RPMI8226 (cell line): ENCODE data around the gene SPAG6.
A peak's percentile ranks its signal among the peaks of the same experiment; 100 is the strongest.

ENCODE experiments used
- DNase-seq: peaks from one replicate; pipeline ENCODE4 v3.0.0-alpha.2; 2015

The SPAG6 gene

DNA sequence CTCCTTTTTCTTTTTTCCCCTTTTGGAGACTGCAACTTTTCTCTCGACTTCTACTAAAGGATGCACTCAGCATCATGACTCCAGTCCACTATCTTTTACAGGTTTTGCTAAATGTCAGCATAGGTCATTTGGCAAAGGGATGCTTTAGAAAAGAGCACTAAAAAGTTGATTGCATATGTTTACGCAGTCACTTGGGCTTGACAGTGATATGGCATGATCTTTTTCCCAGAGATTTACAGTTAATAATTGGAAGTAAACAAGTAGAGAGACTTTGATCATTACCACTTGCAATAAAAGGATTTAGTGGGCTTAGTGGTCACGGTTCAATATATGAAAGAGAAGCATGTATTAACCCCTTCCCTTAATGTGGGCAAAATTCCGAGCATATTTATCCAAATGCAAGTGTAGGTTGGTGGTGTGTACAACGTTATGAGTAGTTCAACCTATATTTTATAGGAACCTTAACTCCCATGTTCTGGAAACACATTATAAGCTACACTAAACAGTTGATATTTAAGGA lies 22.6 kb upstream of the SPAG6 start:
- DNase-seq: no peak

DNA sequence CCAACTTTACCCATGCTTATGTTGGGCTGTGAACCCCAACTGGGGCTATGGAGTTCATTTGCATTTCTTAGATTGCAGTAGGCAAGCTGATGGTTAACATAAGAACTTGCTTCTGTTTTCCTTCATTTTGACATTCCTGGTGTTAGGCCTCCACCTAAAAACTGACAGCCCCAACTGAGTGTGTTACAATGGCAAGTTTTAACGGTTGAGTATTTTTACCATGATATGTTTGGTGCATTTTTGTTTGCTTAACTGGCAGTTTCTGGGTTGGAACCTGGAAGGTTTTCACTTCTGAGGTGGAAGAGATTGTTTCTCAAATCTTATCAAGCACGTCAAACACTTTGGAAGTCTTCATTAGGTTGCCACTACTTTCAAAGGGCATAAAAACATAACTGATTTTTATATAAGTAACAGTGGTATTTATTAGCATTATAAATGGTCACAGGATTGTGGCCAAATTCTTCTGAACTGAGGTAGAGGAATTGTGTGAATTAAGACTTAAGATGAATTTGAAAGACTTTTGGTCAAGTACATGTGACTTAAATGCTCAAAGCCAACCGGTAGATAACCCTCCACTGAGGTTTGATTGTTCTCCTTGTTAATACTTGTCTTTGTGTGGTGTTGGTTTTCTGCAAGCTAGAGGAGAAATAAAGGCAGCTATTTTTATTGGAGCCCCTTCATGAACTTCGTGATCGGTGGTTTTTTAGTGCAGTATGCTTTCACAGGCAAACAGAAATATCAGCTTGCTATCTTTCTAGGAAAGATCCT lies 21.6 kb upstream of the SPAG6 start:
- no peak for DNase-seq

DNA sequence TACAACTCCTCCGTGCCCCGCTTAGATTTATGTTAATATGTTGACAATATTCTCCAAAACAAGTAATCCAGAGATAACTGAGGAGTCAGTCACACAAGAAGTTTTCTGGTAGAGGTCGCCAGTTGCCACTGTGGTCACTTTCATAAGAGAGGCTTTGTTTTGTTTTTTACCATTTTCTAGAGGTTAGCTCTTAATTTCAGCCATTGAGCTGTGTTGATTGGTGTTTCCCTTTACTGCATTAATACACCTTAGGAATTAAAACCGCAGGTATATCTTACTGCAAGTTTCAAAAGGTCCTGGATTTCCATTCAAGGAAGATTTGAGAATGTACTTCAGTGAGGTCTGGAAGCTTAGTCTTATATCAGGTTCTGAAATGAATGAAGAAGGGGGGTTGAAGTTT lies 20.9 kb upstream of the SPAG6 start:
- no peak for DNase-seq

DNA sequence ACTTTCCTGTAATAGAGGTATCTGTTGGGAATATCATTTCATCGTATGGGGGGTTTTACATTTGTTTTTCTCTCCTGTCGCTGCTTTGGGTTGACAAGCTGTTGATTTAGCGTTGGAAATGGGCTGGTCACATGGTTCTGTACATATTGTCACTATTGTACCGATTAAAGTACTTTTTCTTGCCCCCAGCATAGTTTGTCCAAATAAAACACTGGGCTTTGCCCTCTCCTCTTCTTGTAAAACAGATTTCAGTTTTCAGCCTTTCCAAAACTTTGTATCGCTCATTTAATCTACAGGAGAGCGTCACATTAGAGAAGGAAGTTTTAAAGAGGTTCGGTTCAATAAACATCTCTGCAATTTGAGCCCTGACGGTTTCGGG lies 20.4 kb upstream of the SPAG6 start:
- no peak for DNase-seq

DNA sequence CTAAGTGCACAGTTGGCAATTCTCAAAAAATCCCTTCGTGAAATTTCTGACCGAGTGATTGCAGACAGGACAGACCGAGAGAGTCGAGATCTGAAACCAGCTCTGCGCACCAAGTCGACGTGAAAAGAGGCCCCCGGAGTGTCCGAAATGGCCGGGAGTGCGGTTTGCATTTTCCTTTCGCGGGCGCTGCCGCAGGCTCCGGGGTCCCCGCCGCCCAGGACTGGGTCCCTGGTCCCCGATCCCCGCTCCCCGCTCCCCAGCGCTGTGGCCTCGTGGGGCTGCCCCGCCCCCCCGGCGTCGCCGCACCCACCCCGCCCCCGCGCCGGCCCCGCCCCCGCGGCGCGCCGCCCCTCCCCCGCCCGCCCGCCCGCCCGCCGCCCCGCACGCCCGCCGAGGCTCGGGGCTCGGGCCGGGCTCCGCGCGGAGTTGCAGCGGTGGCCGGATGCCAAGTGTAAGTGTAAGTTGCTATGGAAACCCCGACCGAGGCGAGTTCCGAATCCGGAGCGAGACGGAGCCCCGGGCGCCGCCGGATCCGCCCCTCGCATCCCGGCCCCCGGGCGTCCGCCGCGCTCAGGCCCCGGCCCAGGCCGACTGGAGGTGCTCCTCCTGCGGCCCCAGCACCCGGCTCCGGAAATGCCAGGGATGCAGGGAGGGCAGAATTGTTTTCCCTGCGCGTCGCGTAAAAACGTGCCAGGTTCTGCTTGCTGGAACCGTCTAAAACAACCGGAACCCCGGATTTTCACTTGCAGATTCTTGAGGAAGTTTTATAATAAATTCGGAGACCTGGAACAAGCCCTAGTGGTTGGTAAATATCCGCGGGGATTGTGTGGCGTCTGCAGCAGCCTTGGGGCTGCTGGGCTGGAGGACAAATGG lies 19.8 kb upstream of the SPAG6 start:
- DNase-seq: peak; percentile 89

DNA sequence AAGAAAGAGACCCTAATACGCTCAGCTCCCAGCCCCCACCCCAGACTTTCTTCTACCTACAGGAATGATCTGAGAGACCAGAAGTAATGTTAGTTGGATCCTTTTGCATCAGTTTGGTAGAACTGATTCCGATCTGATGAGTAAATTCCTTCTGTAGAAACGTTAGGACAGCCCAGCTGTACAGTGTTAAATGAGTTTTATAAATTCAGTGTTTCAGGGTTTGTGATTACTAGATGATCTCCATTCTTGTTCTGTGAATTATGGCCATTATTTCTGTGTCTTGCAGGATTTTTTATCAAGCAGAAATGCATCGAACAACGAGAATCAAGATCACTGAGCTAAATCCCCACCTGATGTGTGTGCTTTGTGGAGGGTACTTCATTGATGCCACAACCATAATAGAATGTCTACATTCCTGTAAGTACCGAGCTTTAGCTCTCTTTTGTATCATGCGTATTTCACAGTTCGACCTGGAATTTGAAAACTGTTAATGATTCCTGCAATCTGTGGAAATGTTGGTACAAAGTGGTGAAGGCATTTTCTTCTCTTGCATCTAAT lies 19.1 kb upstream of the SPAG6 start:
- DNase-seq: no peak

DNA sequence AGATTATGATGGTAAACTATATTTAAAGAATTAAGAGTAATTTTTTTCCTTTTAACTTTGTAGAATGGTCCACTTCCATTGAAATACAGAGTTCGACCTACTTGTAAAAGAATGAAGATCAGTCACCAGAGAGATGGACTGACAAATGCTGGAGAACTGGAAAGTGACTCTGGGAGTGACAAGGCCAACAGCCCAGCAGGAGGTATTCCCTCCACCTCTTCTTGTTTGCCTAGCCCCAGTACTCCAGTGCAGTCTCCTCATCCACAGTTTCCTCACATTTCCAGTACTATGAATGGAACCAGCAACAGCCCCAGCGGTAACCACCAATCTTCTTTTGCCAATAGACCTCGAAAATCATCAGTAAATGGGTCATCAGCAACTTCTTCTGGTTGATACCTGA lies 16.1 kb upstream of the SPAG6 start:
- DNase-seq: no peak

DNA sequence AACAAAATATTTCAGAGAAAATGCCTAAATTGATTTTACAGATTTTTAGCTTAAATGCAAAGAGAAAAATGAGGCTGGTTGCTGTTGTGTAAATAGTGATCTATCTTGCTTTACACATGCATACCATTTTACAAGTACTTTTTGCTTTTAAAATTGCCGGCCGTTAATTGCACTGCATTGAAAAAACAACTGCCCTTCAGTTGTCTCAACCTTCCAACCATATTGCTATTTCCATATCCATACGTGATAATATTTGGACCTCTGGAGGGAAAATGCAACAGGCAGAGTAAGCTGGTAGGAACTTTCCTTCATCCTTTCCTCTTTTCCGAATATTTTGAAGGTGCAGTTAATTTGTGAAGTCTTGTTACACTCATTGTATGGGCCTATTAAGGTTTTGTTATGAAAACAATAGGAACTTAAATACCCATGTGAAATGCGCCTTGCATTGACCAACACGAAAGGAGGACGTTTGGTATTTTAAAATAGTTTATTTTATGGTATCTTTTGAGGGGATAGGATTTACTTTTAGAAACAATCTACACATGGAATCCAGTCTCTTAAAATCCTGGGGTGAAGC lies 13.1 kb upstream of the SPAG6 start:
- no peak for DNase-seq

DNA sequence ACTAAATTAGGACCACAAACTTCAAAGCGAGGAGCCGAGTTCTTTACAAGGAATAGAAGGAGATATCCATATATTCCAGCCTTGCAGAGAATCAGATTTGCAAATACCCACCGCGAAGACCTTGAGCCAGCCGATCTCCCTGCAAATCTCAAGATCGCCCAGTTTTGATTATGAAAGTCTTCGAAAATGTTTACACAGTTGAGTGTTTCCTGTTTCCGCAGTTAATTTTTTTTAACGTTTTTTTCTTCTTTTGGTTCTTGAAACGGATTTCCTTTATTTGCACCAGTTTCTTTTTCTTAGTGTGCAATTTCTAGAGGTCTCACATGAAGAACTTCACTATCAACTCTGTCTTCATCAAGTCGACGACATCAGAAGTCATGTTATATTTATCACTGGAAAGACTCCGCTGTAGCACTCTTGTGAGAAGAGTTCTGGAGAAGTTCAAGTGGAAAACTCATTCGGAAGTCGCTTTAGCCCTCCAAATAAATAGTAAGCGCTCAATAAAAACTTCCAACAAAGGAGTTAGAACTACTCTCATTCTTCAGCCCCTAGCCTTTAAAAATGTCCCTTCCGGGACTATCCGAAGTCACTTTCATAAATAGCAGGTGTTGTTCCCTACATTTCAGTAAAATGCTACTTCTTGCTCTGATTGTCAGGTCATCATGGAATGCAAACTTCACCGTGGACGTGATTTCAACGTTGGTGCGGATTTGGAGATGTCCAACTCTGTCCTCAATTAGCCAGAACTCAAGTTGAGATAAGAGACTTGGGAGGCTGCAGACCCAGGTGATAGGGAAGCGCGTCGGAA lies 11.9 kb upstream of the SPAG6 start:
- DNase-seq: no peak

DNA sequence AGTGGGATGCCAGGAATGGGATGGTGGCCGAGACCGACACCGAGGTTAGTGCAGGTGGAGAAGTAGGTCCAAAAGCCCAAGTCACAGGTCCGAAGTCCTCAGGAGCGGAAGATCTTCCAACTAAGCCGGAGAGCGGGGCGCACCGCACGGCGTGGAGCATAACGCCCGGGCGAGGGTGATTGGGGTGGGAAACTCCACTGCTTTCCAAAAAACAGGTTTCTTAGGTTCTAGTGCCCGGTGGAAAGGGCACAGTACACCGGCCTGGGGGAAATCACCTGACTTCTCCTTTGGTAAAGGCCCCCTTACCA lies 11.4 kb upstream of the SPAG6 start:
- DNase-seq: no peak

DNA sequence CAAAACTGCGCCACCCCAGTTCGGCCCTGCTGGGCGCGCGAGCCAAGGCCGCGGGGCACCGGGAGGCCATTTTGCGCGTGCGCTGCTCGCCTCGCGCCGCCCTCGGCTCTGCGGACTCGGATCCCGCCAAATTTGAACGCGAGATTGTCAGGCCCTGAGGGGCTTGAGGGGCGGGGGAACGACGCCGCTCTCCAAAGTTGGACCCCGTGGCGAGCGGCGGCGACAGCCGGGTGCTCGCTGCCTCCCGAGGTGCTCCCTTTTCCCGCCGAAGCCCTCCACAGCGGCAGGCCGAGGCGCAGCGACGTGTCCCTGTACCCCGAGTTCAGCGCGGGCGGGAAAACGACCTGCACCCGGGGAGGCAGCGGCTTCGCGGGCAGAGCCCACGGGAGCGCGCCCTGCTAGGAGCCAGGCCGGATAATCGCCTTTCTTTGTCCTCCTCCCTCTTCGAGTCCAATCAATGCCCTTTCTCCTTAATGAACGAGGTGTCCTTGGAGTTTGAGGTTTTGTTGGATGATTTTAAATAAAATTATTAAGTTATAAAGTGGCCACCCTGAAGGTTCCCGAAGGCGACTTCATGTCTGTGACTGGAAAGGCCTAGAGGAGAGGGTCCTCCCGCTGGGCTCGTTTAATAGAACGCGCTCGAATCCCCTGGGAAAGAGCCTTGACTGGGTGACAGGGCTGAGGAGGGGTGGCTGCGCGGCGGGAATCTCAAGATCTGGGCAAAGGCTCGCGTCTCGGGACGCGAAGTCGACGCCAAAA lies 10.7 kb upstream of the SPAG6 start:
- DNase-seq: no peak

DNA sequence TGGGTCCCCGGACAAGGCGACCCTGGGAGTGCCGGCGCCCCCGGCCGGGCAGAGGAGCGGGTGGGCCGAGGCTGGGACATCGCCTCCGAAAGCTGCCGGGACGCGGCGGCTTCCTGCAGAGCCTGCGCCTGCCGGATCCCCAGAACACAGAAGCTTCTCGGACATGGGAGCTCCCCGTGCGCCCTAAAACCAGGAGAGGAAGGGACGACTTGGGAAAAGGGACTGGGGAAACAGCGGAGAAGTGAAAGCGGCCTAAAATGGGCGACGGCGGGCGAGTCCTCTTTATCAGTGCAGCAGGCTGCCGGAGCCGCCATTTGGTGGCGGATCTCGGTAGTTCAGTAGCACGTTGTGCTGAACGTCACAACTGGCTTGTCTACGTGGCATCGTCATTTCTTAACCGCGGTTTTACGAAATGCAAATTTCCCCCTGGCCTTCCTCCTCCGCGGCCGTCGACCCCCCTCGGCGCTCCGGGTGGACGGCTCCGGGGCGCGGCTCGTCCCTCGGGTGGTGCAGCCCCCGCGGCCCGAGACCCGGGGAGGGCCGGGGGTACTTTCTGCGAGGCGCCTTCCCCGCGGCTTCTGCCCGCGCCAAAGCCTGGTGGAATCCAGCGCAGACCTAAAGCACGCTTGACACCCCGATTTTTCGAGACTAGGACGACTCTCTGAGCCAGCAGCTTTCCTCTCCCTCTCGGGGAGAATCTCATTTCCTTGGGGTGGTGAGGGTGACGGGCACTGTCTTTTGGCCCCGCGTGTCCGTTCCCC lies 9.9 kb upstream of the SPAG6 start:
- peak; percentile 59 for DNase-seq

DNA sequence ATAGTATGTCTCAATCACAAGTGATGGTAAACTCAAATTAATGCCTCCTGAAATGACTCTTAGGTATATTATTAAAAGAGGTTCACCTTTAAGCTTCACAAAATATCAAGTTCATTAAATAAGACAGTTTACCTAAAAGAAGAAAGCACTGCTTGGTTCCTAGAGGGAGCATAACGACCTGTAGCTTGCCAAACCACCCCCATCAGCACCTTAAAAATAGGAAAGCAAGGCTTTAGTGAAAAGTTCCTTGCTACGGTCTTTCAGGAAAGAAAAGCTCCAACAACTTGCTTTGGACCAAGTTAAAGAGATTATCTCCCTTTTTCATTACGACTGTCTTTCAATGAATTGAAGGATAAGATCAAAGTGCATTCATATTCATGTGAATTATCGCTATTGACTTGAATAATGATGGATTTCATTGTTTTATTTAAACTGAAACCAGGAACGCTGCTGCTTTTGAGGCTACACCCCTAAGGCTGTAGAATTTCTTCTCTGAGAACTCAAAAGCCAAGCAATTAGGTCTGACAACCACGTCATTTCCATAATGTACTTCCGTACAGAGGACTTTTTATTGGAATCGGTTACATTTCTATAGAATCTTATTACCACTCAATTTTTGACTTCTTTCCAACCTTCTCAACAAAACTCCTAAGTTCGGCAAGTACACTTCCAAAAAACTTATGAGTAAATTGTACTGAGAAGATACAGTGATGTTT lies 7.0 kb upstream of the SPAG6 start:
- no peak for DNase-seq

DNA sequence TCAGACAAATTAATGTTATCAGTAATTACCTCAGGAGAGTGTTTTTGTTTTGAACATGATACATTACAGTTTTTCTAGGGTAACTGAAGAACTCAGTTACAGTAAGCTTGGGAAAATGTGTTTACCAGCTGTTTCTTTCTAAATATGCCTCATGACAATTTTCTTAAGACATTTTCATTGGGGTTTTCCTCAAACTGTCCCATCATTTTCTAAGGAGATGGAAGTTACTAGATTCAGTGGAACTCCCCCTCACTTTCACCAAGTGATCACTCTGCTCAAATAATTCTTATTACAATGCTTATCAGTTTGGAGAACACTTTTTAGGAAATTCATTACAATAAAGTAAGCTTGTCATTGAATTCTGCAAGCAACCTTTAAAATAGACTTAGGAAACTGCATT lies 6.4 kb upstream of the SPAG6 start:
- no peak for DNase-seq

DNA sequence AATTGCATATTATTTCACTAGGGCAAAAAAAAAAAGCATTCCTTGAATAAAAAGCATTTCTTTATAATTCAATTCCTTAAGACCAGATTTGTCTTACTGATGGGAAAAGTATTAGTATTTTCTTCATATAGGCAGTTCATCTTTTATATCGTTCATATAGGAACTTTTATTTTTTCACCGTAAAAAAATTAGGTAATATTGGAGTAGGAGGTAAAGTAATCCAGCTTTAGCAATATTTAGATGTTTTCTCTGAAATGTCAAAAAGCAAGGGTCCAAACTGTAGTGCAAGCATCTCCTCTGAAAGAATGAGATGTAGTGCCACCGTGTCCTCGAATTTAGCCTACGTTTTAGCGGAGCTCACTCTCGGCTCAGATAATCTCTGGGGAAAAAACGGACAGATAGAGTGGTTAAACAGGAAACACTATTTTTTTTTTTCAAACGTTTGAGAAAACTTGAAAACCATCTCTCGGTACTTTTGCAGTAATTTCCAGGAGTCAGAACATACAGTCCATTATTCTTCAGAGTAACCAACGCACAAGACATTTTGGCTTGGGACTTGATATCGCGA lies 5.5 kb upstream of the SPAG6 start:
- DNase-seq: no peak

DNA sequence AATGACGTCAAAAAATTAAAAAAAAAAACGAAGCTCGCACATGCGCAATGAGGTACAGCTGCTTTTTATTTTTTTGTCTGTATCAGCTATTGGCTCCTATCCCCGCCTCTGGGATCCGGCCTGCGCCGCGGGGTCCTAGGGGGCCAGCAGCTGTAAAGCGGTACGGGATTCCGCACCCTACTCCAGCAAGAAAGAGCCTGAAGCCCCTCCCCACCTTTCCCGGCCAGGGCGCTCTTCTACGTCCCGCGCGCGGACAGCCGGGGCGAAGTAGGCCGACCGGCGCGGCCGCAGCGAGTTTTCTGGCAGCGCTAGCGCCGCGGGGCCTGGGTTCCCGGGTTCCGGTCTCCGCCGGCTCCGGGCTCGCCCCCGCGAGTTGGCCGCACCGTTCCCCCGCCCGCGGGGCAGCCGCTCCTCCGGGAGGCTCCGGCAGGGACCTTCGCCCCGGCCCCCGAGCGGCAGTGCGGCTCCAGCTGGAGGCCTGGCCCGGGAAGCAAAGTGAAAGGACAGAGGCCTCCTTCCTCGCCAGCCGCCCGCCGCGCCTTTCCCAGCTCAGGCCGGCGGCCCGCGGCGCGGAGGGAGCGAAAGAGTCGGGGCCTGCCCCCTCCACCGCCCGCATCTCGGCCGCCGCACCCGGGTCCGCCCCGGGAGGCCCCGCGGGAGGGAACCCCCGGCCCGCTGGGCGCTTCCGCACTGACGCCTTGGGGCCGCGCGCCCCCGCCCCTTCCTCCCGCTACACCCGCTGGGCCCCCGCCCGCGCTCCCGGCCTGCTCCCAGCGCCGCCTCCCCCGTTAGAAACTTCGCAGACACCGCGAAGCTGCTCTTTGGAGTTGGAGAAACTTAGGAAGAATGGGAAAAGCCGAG lies 4.7 kb upstream of the SPAG6 start:
- peak; percentile 77 for DNase-seq

DNA sequence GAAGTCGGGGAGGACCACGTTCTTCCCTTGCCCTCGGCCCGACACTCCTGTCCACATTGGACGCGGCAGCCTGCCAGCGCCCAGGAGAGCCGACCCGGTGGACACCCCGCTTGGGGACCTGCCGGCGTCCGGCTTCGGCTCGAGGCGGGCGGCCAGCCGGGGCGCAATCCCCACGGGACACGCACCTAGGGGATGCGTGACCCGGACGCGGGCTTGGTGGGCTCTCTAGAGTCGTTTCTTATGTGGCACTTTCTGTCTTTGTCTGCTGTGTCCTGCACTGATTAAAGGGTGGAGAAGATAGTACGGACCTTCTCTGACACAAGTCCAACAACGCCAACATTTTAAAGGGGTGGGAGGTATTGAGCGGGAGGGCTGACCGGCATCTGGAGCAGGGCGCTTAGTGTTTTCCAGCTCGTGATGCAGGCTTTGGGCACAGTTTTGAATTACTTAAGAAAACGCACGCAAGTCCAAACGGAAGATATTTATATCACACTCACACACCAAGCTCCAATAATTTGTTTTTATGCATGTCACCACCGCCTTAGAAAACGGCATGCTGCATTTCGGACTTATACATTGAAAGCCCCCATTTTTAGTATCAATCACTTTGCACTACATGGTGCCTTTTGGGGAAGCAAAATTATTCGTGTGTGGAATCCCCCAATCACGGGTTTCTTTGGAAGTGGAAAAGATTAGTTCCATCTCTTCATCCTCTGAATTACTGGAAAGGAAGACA lies 3.9 kb upstream of the SPAG6 start:
- peak; percentile 58 for DNase-seq

DNA sequence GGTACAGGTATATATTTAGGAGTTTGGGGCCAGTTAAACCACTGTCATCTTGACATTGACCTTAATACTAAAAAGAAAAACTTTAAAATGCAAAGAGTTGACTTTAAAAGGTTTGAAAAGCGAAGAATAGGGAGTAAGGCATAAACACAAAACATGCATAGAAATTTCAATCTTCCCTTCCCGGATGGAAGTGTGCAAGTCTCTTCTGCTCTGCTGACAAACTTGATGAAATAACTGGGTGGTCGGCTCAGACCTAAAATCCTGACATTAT lies 3.4 kb upstream of the SPAG6 start:
- no peak for DNase-seq

DNA sequence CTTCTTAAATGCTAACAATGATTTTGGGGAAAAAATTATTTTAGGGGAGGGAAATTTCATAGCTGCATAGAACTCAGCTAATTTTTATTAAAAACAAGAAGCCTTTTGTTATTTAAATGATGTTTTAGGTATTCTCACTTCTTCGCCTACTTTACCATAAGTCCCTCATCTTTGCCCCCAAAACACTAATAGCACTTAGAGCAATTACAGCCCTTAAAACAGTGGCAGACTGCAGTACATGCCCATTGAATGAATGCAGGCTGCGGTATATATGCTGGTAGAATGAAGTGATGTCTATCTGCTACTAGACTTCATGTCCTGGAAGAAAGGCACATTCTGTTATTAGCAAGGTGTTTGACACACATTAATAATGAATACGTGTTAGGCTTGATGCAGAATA lies 2.9 kb upstream of the SPAG6 start:
- DNase-seq: no peak
